CD8-positive, alpha-beta memory T cell (primary cell): ENCODE results near the gene NCBP2. TPM values are rescaled to one million over a fixed set of nuclear protein-coding genes. Genes with fewer than 3 reads are reported as not detected.
A peak's percentile ranks its signal among the peaks of the same experiment; 100 is the strongest.

Source experiments
- CTCF ChIA-PET: fragments of 350-600 bp; sonication (Branson Sonifier 250); formaldehyde crosslinking; loops from one replicate; lab custom pipeline; 2021; ENCODE audit warnings: antibody characterized with exemption; lab: Charles Lee
- POLR2A ChIA-PET: fragments of 350-600 bp; sonication (Branson Sonifier 250); formaldehyde crosslinking; loops from one replicate; lab custom pipeline; 2021; ENCODE audit warnings: antibody characterized with exemption; lab: Charles Lee
- DNase-seq, 5 donors: peaks; one replicate each; pipeline versions ENCODE4 v3.0.0 to v3.0.0-alpha.2; 2020 to 2022; ENCODE audit warnings: mixed read lengths in 1 of 5
- H3K27ac ChIP-seq: one replicate; pipeline ENCODE4 v1.7.0; 2013; ENCODE audit warnings: low read depth, mild to moderate bottlenecking, low read length, moderate library complexity
- H3K27me3 ChIP-seq: 2 replicates; pipeline ENCODE4 v1.7.0; 2013; ENCODE audit warnings: low read length, mild to moderate bottlenecking; ENCODE audit not compliant: insufficient read depth, poor library complexity, severe bottlenecking
- H3K36me3 ChIP-seq: 2 replicates; pipeline ENCODE4 v1.7.0; 2013; ENCODE audit warnings: mild to moderate bottlenecking, low read length, moderate library complexity; ENCODE audit not compliant: insufficient read depth
- H3K4me1 ChIP-seq: 2 replicates; pipeline ENCODE4 v1.7.0; 2013; ENCODE audit warnings: mild to moderate bottlenecking, low read length, moderate library complexity; ENCODE audit not compliant: insufficient read depth
- H3K4me3 ChIP-seq: 2 replicates; pipeline ENCODE4 v1.7.0; 2013; ENCODE audit warnings: mild to moderate bottlenecking, low read length
- H3K9me3 ChIP-seq: 2 replicates; pipeline ENCODE4 v1.7.0; 2013; ENCODE audit warnings: mild to moderate bottlenecking, low read length
- H3K27ac Mint-ChIP-seq, 8 donors: one replicate each; pipeline ENCODE4 v1.8.0; 2020 to 2021; ENCODE audit warnings: mixed read lengths in 8 of 8, mild to moderate bottlenecking in 6 of 8, inconsistent platforms in 3 of 8, moderate library complexity in 3 of 8
- H3K27me3 Mint-ChIP-seq, 2 donors: one replicate each; pipeline ENCODE4 v1.8.0; 2020 to 2021; ENCODE audit warnings: mixed read lengths in 2 of 2, mild to moderate bottlenecking in 1 of 2, moderate library complexity in 1 of 2
- H3K36me3 Mint-ChIP-seq, 3 donors: one replicate each; pipeline ENCODE4 v1.8.0; 2020 to 2021; ENCODE audit warnings: mixed read lengths in 3 of 3, inconsistent platforms in 1 of 3, mild to moderate bottlenecking in 1 of 3
- H3K4me1 Mint-ChIP-seq, 3 donors: one replicate each; pipeline ENCODE4 v1.8.0; 2020 to 2021; ENCODE audit warnings: mixed read lengths in 3 of 3, inconsistent platforms in 1 of 3, mild to moderate bottlenecking in 1 of 3
- H3K4me3 Mint-ChIP-seq, 7 donors: one replicate each; pipeline ENCODE4 v1.8.0; 2020 to 2021; ENCODE audit warnings: mixed read lengths in 7 of 7, mild to moderate bottlenecking in 6 of 7, moderate library complexity in 4 of 7, inconsistent platforms in 2 of 7
- H3K9me3 Mint-ChIP-seq, 5 donors: one replicate each; pipeline ENCODE4 v1.8.0; 2020 to 2022; ENCODE audit warnings: mixed read lengths in 5 of 5, mild to moderate bottlenecking in 3 of 5, moderate library complexity in 2 of 5, inconsistent platforms in 1 of 5
- polyA plus RNA-seq: library from polyadenylated mRNA; unstranded; fragments of 300-500 nt; fragmentation: Illumina TruSeq; gene quantifications from one replicate; pipeline ENCODE4 v1.2.3, GENCODE V29; 2021
- total RNA-seq, 2 experiments: library from RNA; stranded (reverse); gene quantifications; one replicate each; pipeline ENCODE4 v1.2.3, GENCODE V29; 2021

NCBP2 gene
- total and polyA plus RNA-seq, 3 experiments from 2014 or later, result 70.7 to 131 (median 127) TPM

GRCh38 chr3:196931828-196932587, 10.3 kb downstream of the NCBP2 start:
- DNase-seq, result no peak
- Mint-ChIP-seq H3K4me3 (no peak overlapping the region), H3K9me3 (no peaks in the 10 kb centered on the region), H3K27me3 (no peaks in the 10 kb centered on the region), H3K27ac (peak overlapping the region in 4 of 8 donors; percentile 12 to 81 (median 51)), H3K4me1 (peaks cover 0 to 5% (median 2%) of the 10 kb centered on the region in 3 donors), H3K36me3 (peaks cover 0 to 93% (median 32%) of the 10 kb centered on the region in 3 donors)
- Histone ChIP-seq H3K9me3 (no peaks in the 10 kb centered on the region), H3K36me3 (peaks cover 42% of the 10 kb centered on the region), H3K27ac (no peak overlapping the region), H3K4me1 (no peaks in the 10 kb centered on the region), H3K4me3 (no peak overlapping the region), H3K27me3 (no peaks in the 10 kb centered on the region)
- CTCF ChIA-PET, result interaction anchor here (2.3 kb wide), 1 partner anchor 10 kb away, joined by 4 read pairs; the partner anchor contains the start of gene NCBP2
- POLR2A ChIA-PET, result no interaction called here

- no peak overlapping the region for H3K27ac Mint-ChIP-seq
- H3K36me3 Mint-ChIP-seq, result peaks cover 0 to 85% (median 25%) of the 10 kb centered on the region in 3 donors
- Histone ChIP-seq H3K27me3 (no peaks in the 10 kb centered on the region), H3K4me3 (no peak overlapping the region), H3K9me3 (no peaks in the 10 kb centered on the region), H3K36me3 (peaks cover 33% of the 10 kb centered on the region), H3K4me1 (no peaks in the 10 kb centered on the region), H3K27ac (no peak overlapping the region)
- POLR2A ChIA-PET, result no interaction called here
- H3K4me1 Mint-ChIP-seq, result peaks cover 0 to 2% (median 2%) of the 10 kb centered on the region in 3 donors
- H3K27me3 Mint-ChIP-seq, result no peaks in the 10 kb centered on the region
- H3K4me3 Mint-ChIP-seq, result no peak overlapping the region
- H3K9me3 Mint-ChIP-seq, result no peaks in the 10 kb centered on the region
- no peak for DNase-seq
- CTCF ChIA-PET, result interaction anchor here (2.3 kb wide), 1 partner anchor 11 kb away, joined by 4 read pairs; the partner anchor contains the start of gene NCBP2
These were observed 11.2 kb downstream of the NCBP2 start for GRCh38 chr3:196931157-196931556.

- Histone ChIP-seq H3K4me3 (no peak overlapping the region), H3K4me1 (no peaks in the 10 kb centered on the region), H3K27me3 (no peaks in the 10 kb centered on the region), H3K27ac (no peak overlapping the region), H3K36me3 (peaks cover 13% of the 10 kb centered on the region), H3K9me3 (no peaks in the 10 kb centered on the region)
- Mint-ChIP-seq H3K4me3 (no peak overlapping the region), H3K27ac (peak overlapping the region in 4 of 8 donors; percentile 33 to 77 (median 60)), H3K27me3 (no peaks in the 10 kb centered on the region), H3K36me3 (peaks cover 0 to 79% (median 15%) of the 10 kb centered on the region in 3 donors), H3K9me3 (no peaks in the 10 kb centered on the region), H3K4me1 (no peaks in the 10 kb centered on the region)
- no peak for DNase-seq
- CTCF ChIA-PET, result no interaction called here
- POLR2A ChIA-PET, result no interaction called here
These were observed 14.5 kb downstream of the NCBP2 start for GRCh38 chr3:196927571-196928453.

- no peaks in the 10 kb centered on the region for H3K27me3 ChIP-seq
- H3K36me3 ChIP-seq, result no peaks in the 10 kb centered on the region
- Mint-ChIP-seq H3K27me3 (no peaks in the 10 kb centered on the region), H3K4me1 (no peaks in the 10 kb centered on the region), H3K36me3 (peaks cover 8 to 53% (median 15%) of the 10 kb centered on the region in 3 donors), H3K27ac (peak overlapping the region in 1 of 8 donors; percentile 68), H3K4me3 (no peak overlapping the region), H3K9me3 (peaks cover 0 to 6% (median 4%) of the 10 kb centered on the region in 5 donors)
- CTCF ChIA-PET, result no interaction called here
- H3K27ac ChIP-seq, result no peak overlapping the region
- no peaks in the 10 kb centered on the region for H3K4me1 ChIP-seq
- peaks cover 3% of the 10 kb centered on the region for H3K9me3 ChIP-seq
- POLR2A ChIA-PET, result no interaction called here
- H3K4me3 ChIP-seq, result no peak overlapping the region
- no peak for DNase-seq
These were observed 21.6 kb downstream of the NCBP2 start for GRCh38 chr3:196920733-196921132.

- CTCF ChIA-PET, result no interaction called here
- no peaks in the 10 kb centered on the region for H3K27me3 ChIP-seq
- H3K9me3 ChIP-seq, result peaks cover 3% of the 10 kb centered on the region
- no peak for DNase-seq
- POLR2A ChIA-PET, result no interaction called here
- H3K4me3 ChIP-seq, result no peak overlapping the region
- no peaks in the 10 kb centered on the region for H3K4me1 Mint-ChIP-seq
- H3K27ac ChIP-seq, result no peak overlapping the region
- peaks cover 0 to 6% (median 4%) of the 10 kb centered on the region in 5 donors for H3K9me3 Mint-ChIP-seq
- peaks cover 13 to 59% (median 15%) of the 10 kb centered on the region in 3 donors for H3K36me3 Mint-ChIP-seq
- no peaks in the 10 kb centered on the region for H3K4me1 ChIP-seq
- peak overlapping the region in 1 of 8 donors; percentile 88 for H3K27ac Mint-ChIP-seq
- H3K27me3 Mint-ChIP-seq, result peaks cover 0 to 2% of the 10 kb centered on the region in 2 donors
- peaks cover 7% of the 10 kb centered on the region for H3K36me3 ChIP-seq
- H3K4me3 Mint-ChIP-seq, result no peak overlapping the region
These were observed 23.4 kb downstream of the NCBP2 start for GRCh38 chr3:196918968-196919367.

GRCh38 chr3:196916995-196917394, 25.3 kb downstream of the NCBP2 start:
- H3K27ac ChIP-seq, result no peak overlapping the region
- H3K4me1 Mint-ChIP-seq, result no peaks in the 10 kb centered on the region
- peaks cover 7% of the 10 kb centered on the region for H3K36me3 ChIP-seq
- peaks cover 0 to 4% of the 10 kb centered on the region in 2 donors for H3K27me3 Mint-ChIP-seq
- no peaks in the 10 kb centered on the region for H3K4me1 ChIP-seq
- no peak overlapping the region for H3K4me3 Mint-ChIP-seq
- POLR2A ChIA-PET, result no interaction called here
- no peaks in the 10 kb centered on the region for H3K27me3 ChIP-seq
- no peak overlapping the region for H3K4me3 ChIP-seq
- CTCF ChIA-PET, result interaction anchor here (2.0 kb wide), 1 partner anchor 14 kb away, joined by 5 read pairs; no protein-coding TSS in a partner anchor
- H3K36me3 Mint-ChIP-seq, result peaks cover 13 to 49% (median 15%) of the 10 kb centered on the region in 3 donors
- H3K9me3 Mint-ChIP-seq, result peaks cover 0 to 6% (median 4%) of the 10 kb centered on the region in 5 donors
- peak overlapping the region in 1 of 8 donors; percentile 14 for H3K27ac Mint-ChIP-seq
- no peak for DNase-seq
- peaks cover 3% of the 10 kb centered on the region for H3K9me3 ChIP-seq

- Histone ChIP-seq H3K27ac (no peak overlapping the region), H3K27me3 (no peaks in the 10 kb centered on the region), H3K9me3 (peaks cover 3% of the 10 kb centered on the region), H3K4me3 (no peak overlapping the region), H3K4me1 (no peaks in the 10 kb centered on the region), H3K36me3 (peaks cover 7% of the 10 kb centered on the region)
- Mint-ChIP-seq H3K27ac (no peak overlapping the region), H3K4me3 (no peak overlapping the region), H3K4me1 (no peaks in the 10 kb centered on the region), H3K36me3 (peaks cover 13 to 48% (median 15%) of the 10 kb centered on the region in 3 donors), H3K9me3 (peaks cover 0 to 6% (median 4%) of the 10 kb centered on the region in 5 donors), H3K27me3 (peaks cover 0 to 4% of the 10 kb centered on the region in 2 donors)
- CTCF ChIA-PET, result no interaction called here
- POLR2A ChIA-PET, result interaction anchor here (0.7 kb wide), 1 partner anchor 288 kb away, joined by 6 read pairs; no protein-coding TSS in a partner anchor
- DNase-seq, result no peak
These were observed 26.1 kb downstream of the NCBP2 start for GRCh38 chr3:196916221-196916620.
